ENCODE data around the gene KCNG2. TPM values are rescaled to one million over a fixed set of nuclear protein-coding genes. Genes with fewer than 3 reads are reported as not detected.
"Not testable (repeated sequence)": the region's sequence is repeated elsewhere in the genome, so short reads cannot be mapped to it uniquely, and the experiment has no call there.

KCNG2 gene
- total RNA-seq, 2 experiments from 2014 or later: not detected

- DNase-seq (peak; percentile 37), ATAC-seq (ENCODE audit: low read depth) (peak; percentile 63)
- POLR2A ChIA-PET: no interaction called here
- Mint-ChIP-seq H3K9me3 (no peaks in the 10 kb centered on the region), H3K4me3 (no peak overlapping the region), H3K4me1 (no peaks in the 10 kb centered on the region), H3K27me3 (peaks cover 11% of the 10 kb centered on the region), H3K36me3 (no peaks in the 10 kb centered on the region), H3K27ac (no peak overlapping the region)
These were observed 58.6 kb downstream of the KCNG2 start for GRCh38 chr18:79856119-79857007.

GRCh38 chr18:79857082-79857671 is 59.4 kb downstream of the KCNG2 start:
- POLR2A ChIA-PET: no interaction called here
- peak overlapping the region; percentile 57 for H3K27ac Mint-ChIP-seq
- no peaks in the 10 kb centered on the region for H3K4me1 Mint-ChIP-seq
- no peaks in the 10 kb centered on the region for H3K9me3 Mint-ChIP-seq
- no peaks in the 10 kb centered on the region for H3K36me3 Mint-ChIP-seq
- peaks cover 11% of the 10 kb centered on the region for H3K27me3 Mint-ChIP-seq
- ATAC-seq (ENCODE audit: low read depth) (no peak), DNase-seq (no peak)
- no peak overlapping the region for H3K4me3 Mint-ChIP-seq

- no peak for DNase-seq
- H3K4me3 Mint-ChIP-seq: no peak overlapping the region
- no peaks in the 10 kb centered on the region for H3K9me3 Mint-ChIP-seq
- no peak for ATAC-seq (ENCODE audit: low read depth)
- peaks cover 11% of the 10 kb centered on the region for H3K27me3 Mint-ChIP-seq
- no peaks in the 10 kb centered on the region for H3K4me1 Mint-ChIP-seq
- POLR2A ChIA-PET: no interaction called here
- H3K36me3 Mint-ChIP-seq: no peaks in the 10 kb centered on the region
- no peak overlapping the region for H3K27ac Mint-ChIP-seq
These were observed 61.6 kb downstream of the KCNG2 start for GRCh38 chr18:79859314-79859713.

GRCh38 chr18:79861687-79862086 is 63.9 kb downstream of the KCNG2 start:
- no peaks in the 10 kb centered on the region for H3K36me3 Mint-ChIP-seq
- no peaks in the 10 kb centered on the region for H3K9me3 Mint-ChIP-seq
- H3K27ac Mint-ChIP-seq: no peak overlapping the region
- ATAC-seq (ENCODE audit: low read depth) (no peak), DNase-seq (no peak)
- H3K4me1 Mint-ChIP-seq: no peaks in the 10 kb centered on the region
- POLR2A ChIA-PET: no interaction called here
- peaks cover 11% of the 10 kb centered on the region for H3K27me3 Mint-ChIP-seq
- H3K4me3 Mint-ChIP-seq: no peak overlapping the region

GRCh38 chr18:79862562-79862961 is 64.8 kb downstream of the KCNG2 start:
- H3K36me3 Mint-ChIP-seq: no peaks in the 10 kb centered on the region
- H3K9me3 Mint-ChIP-seq: no peaks in the 10 kb centered on the region
- no peak for ATAC-seq (ENCODE audit: low read depth)
- no peaks in the 10 kb centered on the region for H3K4me1 Mint-ChIP-seq
- POLR2A ChIA-PET: no interaction called here
- no peak for DNase-seq
- no peak overlapping the region for H3K4me3 Mint-ChIP-seq
- no peak overlapping the region for H3K27ac Mint-ChIP-seq
- H3K27me3 Mint-ChIP-seq: peaks cover 7% of the 10 kb centered on the region

- no peak overlapping the region for H3K4me3 Mint-ChIP-seq
These were observed 65.6 kb downstream of the KCNG2 start for GRCh38 chr18:79863161-79864005.

GRCh38 chr18:79864006-79864725 is 66.4 kb downstream of the KCNG2 start:
- H3K36me3 Mint-ChIP-seq: no peaks in the 10 kb centered on the region
- no peak overlapping the region for H3K4me3 Mint-ChIP-seq
- no peaks in the 10 kb centered on the region for H3K4me1 Mint-ChIP-seq
- no peaks in the 10 kb centered on the region for H3K9me3 Mint-ChIP-seq
- no peak overlapping the region for H3K27ac Mint-ChIP-seq
- peaks cover 4% of the 10 kb centered on the region for H3K27me3 Mint-ChIP-seq
- DNase-seq: peak; percentile 14
- POLR2A ChIA-PET: no interaction called here
- ATAC-seq (ENCODE audit: low read depth): no peak

More at GRCh38 chr18:79863161-79864005, 65.6 kb downstream of the KCNG2 start:
- ATAC-seq (ENCODE audit: low read depth) (no peak), DNase-seq (peak; percentile 13)
- no peaks in the 10 kb centered on the region for H3K9me3 Mint-ChIP-seq
- no peaks in the 10 kb centered on the region for H3K36me3 Mint-ChIP-seq
- H3K4me1 Mint-ChIP-seq: no peaks in the 10 kb centered on the region
- H3K27me3 Mint-ChIP-seq: peaks cover 7% of the 10 kb centered on the region
- no peak overlapping the region for H3K27ac Mint-ChIP-seq
- POLR2A ChIA-PET: no interaction called here

GRCh38 chr18:79864955-79865354 is 67.2 kb downstream of the KCNG2 start:
- H3K4me1 Mint-ChIP-seq; H3K36me3 Mint-ChIP-seq; POLR2A ChIA-PET; H3K4me3 Mint-ChIP-seq; ATAC-seq (ENCODE audit: low read depth); H3K9me3 Mint-ChIP-seq; H3K27ac Mint-ChIP-seq; H3K27me3 Mint-ChIP-seq: not testable (repeated sequence)
- DNase-seq: peak; percentile 6

- H3K4me1 Mint-ChIP-seq; H3K27ac Mint-ChIP-seq; POLR2A ChIA-PET; H3K36me3 Mint-ChIP-seq; H3K9me3 Mint-ChIP-seq; H3K27me3 Mint-ChIP-seq; ATAC-seq (ENCODE audit: low read depth); H3K4me3 Mint-ChIP-seq: not testable (repeated sequence)
- DNase-seq: peak; percentile 17
These were observed 68.2 kb downstream of the KCNG2 start for GRCh38 chr18:79865951-79866350.

- Mint-ChIP-seq H3K4me3 (no peak overlapping the region), H3K27ac (no peak overlapping the region), H3K9me3 (no peaks in the 10 kb centered on the region), H3K27me3 (no peaks in the 10 kb centered on the region), H3K36me3 (no peaks in the 10 kb centered on the region), H3K4me1 (no peaks in the 10 kb centered on the region)
- POLR2A ChIA-PET: no interaction called here
- DNase-seq (peak; percentile 11), ATAC-seq (ENCODE audit: low read depth) (no peak)
These were observed 69.3 kb downstream of the KCNG2 start for GRCh38 chr18:79866889-79867574.

- H3K9me3 Mint-ChIP-seq: no peaks in the 10 kb centered on the region
- H3K36me3 Mint-ChIP-seq: no peaks in the 10 kb centered on the region
- DNase-seq (no peak), ATAC-seq (ENCODE audit: low read depth) (no peak)
- no peaks in the 10 kb centered on the region for H3K27me3 Mint-ChIP-seq
- H3K4me1 Mint-ChIP-seq: no peaks in the 10 kb centered on the region
- H3K4me3 Mint-ChIP-seq: no peak overlapping the region
- POLR2A ChIA-PET: no interaction called here
- H3K27ac Mint-ChIP-seq: no peak overlapping the region
These were observed 69.9 kb downstream of the KCNG2 start for GRCh38 chr18:79867666-79868065.

GRCh38 chr18:79868168-79868784 is 70.5 kb downstream of the KCNG2 start:
- ATAC-seq (ENCODE audit: low read depth): no peak
- Mint-ChIP-seq H3K4me1 (no peaks in the 10 kb centered on the region), H3K27me3 (no peaks in the 10 kb centered on the region), H3K36me3 (no peaks in the 10 kb centered on the region), H3K4me3 (no peak overlapping the region), H3K27ac (no peak overlapping the region), H3K9me3 (no peaks in the 10 kb centered on the region)
- DNase-seq: no peak
- POLR2A ChIA-PET: no interaction called here

All from activated naive CD8-positive, alpha-beta T cell treated with anti-CD3 and anti-CD28 coated beads, Interleukin-2, amount 10 ng/mL, durations not matched to agents 7 days and 5 days (primary cell).